Calu3 (cell line): ENCODE measurements around the gene DLEC1. TPM values are rescaled to one million over a fixed set of nuclear protein-coding genes. Genes with fewer than 3 reads are reported as not detected.

Experiments
- BruUV-seq: library from RNA; stranded (reverse); fragments of 400-500 nt; replicated peaks from 2 replicates; lab custom pipeline; 2021; lab: Mats Ljungman, UMichigan
- CTCF ChIA-PET: fragments of 300-600 bp; sonication (Branson Sonifier 250); formaldehyde crosslinking; loops from one replicate; lab custom pipeline; 2022; ENCODE audit warnings: antibody characterized with exemption; lab: Charles Lee
- DNase-seq: peaks from one replicate; pipeline ENCODE4 v3.0.0; 2022
- H3K27ac Mint-ChIP-seq: one replicate; pipeline ENCODE4 v1.8.0; 2022; ENCODE audit warnings: mixed read lengths; ENCODE audit not compliant: unreplicated experiment
- H3K27me3 Mint-ChIP-seq: one replicate; pipeline ENCODE4 v1.8.0; 2022; ENCODE audit warnings: mixed read lengths; ENCODE audit not compliant: unreplicated experiment
- H3K36me3 Mint-ChIP-seq: one replicate; pipeline ENCODE4 v1.8.0; 2022; ENCODE audit warnings: mild to moderate bottlenecking, moderate library complexity, mixed read lengths; ENCODE audit not compliant: insufficient read depth, unreplicated experiment
- H3K4me1 Mint-ChIP-seq: one replicate; pipeline ENCODE4 v1.8.0; 2022; ENCODE audit warnings: mild to moderate bottlenecking, low read depth, mixed read lengths; ENCODE audit not compliant: unreplicated experiment
- H3K4me3 Mint-ChIP-seq: one replicate; pipeline ENCODE4 v1.8.0; 2022; ENCODE audit warnings: mild to moderate bottlenecking, low read depth, moderate library complexity, mixed read lengths; ENCODE audit not compliant: unreplicated experiment
- H3K9me3 Mint-ChIP-seq: one replicate; pipeline ENCODE4 v1.8.0; 2022; ENCODE audit warnings: low read depth, mixed read lengths; ENCODE audit not compliant: unreplicated experiment
- intact Hi-C: fragments of 100-400 bp; cut with micrococcal nuclease; formaldehyde crosslinking; loops from one replicate; pipeline ENCODE4 v1.10.0; 2022; ENCODE audit not compliant: unreplicated experiment
- total RNA-seq: library from RNA; stranded (reverse); gene quantifications from 2 replicates; pipeline ENCODE4 v1.2.3, GENCODE V29; 2022
- TF ChIP-seq, protein P1 (sequence below): fragments of 200-600 bp; IDR thresholded peaks from one replicate; pipeline ENCODE4 v1.8.0; 2022; ENCODE audit warnings: antibody characterized with exemption; ENCODE audit not compliant: unreplicated experiment

Gene DLEC1
- total RNA-seq, 1 experiment from 2014 or later: 0.28 TPM

DNA sequence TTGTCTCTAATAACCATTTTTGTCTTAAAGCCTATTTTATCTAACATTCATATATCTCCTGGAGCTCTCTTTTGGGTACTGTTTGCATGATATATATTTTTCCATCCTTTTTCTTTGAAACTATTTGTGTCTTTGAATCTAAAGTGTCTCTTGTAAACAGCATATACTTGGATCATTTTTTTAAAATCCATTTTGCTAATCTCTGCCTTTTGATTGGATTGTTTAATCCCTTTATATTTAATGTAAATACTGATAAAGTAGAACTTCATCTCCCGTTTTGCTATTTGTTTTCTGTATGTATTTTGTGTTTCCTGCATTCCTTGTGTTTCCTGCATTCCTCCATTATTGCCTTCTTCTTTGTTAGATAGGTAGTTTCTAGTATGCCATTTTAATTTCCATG, 66.5 kb downstream of the DLEC1 start:
- TF ChIP-seq, protein P1, sequence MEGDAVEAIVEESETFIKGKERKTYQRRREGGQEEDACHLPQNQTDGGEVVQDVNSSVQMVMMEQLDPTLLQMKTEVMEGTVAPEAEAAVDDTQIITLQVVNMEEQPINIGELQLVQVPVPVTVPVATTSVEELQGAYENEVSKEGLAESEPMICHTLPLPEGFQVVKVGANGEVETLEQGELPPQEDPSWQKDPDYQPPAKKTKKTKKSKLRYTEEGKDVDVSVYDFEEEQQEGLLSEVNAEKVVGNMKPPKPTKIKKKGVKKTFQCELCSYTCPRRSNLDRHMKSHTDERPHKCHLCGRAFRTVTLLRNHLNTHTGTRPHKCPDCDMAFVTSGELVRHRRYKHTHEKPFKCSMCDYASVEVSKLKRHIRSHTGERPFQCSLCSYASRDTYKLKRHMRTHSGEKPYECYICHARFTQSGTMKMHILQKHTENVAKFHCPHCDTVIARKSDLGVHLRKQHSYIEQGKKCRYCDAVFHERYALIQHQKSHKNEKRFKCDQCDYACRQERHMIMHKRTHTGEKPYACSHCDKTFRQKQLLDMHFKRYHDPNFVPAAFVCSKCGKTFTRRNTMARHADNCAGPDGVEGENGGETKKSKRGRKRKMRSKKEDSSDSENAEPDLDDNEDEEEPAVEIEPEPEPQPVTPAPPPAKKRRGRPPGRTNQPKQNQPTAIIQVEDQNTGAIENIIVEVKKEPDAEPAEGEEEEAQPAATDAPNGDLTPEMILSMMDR: no peak
- CTCF ChIA-PET: no interaction called here
- intact Hi-C loops: no loop called here
- no peak overlapping the region for H3K27ac Mint-ChIP-seq
- no peaks in the 10 kb centered on the region for H3K36me3 Mint-ChIP-seq
- H3K27me3 Mint-ChIP-seq: peaks cover 29% of the 10 kb centered on the region
- H3K9me3 Mint-ChIP-seq: peaks cover 4% of the 10 kb centered on the region
- no peaks in the 10 kb centered on the region for H3K4me1 Mint-ChIP-seq
- no peak overlapping the region for H3K4me3 Mint-ChIP-seq
- no TSS peak for BruUV-seq
- DNase-seq: no peak

DNA sequence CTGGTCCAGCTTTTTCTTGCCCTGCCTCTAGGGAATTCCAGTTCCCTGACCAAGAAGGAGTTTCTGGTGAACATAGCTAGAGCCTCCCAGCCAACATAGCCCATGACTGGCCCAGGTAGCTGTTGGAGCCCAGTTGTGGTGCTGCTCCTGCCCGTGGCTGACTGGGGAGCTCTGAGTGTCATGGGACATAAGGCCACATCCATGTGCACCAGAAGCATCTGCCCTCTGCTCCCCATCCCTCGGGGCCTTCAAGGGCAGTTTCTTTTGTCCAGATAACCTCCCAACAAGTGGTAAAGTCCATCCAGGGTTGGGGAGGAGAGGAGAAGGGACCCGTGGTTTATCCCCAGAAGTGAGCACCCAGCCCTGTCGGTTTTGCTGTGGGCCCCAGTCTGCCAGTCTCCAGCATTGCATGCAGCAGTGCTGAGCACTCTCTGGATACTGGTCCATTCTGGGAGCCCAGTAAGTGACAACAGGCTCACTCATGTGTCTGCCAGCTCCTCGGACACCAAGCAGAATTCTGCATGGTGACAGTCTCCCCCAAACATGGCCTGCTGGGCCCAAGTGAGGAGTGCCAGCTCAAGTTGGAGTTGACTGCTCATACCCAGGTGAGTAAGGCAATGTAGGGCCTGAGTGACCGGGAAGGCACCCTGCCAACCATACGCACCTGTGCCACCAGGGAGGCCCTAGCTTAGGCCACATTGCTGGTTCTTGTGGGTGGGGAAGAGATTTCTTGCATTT, 69.1 kb downstream of the DLEC1 start:
- intact Hi-C loops: no loop called here
- Mint-ChIP-seq H3K36me3 (no peaks in the 10 kb centered on the region), H3K9me3 (peaks cover 4% of the 10 kb centered on the region), H3K4me3 (no peak overlapping the region), H3K4me1 (no peaks in the 10 kb centered on the region), H3K27me3 (peaks cover 11% of the 10 kb centered on the region), H3K27ac (no peak overlapping the region)
- TF ChIP-seq, protein P1: no peak
- CTCF ChIA-PET: no interaction called here
- no peak for DNase-seq
- no TSS peak for BruUV-seq

DNA sequence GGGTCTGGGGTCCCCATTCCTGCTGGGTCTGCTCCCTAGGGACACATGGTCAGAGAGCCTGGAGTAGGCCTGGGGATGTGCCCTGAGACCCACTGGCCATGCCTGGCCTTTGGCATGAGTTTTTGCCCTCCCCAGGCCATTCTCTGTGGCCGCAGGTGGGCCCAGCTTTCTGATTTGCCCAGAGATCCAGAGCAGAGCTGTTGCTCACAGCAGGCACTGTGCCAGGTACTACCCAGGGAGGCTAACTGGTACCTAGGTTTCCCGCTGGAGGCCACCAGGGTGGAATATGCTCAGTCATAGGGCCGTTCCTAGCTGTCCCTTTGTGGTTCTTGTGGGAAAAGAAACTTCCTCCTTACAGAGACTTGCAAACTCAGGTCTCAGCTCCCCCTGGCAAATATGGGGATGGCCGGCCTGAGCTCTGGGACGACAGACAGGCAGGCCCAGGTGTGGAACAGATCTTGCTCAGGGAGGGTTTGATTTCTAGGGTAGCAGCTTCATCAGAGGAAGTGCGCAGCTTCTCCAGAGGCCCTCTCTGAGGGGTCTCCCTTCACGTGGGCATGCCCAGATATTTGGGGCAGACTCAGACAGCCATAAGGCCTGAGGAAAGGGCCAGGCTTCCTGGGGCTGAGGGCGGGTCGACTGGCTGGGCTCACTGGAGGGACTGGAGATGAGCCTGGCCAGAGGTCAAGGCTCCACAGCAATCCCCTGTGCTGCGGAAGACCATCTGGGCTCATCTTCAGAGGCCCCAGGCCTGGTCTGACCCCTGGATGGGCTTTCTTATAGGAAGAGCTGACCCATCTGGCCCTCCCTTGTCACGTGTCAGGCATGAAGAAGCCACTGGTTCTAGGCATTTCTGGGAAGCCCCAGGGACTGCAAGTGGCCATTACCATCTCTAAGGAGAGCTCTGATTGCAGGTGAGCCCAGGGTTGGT, 69.9 kb downstream of the DLEC1 start:
- BruUV-seq: no TSS peak
- no peaks in the 10 kb centered on the region for H3K36me3 Mint-ChIP-seq
- H3K27ac Mint-ChIP-seq: no peak overlapping the region
- no peak for DNase-seq
- peaks cover 4% of the 10 kb centered on the region for H3K9me3 Mint-ChIP-seq
- CTCF ChIA-PET: no interaction called here
- TF ChIP-seq, protein P1: no peak
- H3K4me3 Mint-ChIP-seq: no peak overlapping the region
- H3K4me1 Mint-ChIP-seq: no peaks in the 10 kb centered on the region
- intact Hi-C loops: no loop called here
- H3K27me3 Mint-ChIP-seq: peaks cover 3% of the 10 kb centered on the region

DNA sequence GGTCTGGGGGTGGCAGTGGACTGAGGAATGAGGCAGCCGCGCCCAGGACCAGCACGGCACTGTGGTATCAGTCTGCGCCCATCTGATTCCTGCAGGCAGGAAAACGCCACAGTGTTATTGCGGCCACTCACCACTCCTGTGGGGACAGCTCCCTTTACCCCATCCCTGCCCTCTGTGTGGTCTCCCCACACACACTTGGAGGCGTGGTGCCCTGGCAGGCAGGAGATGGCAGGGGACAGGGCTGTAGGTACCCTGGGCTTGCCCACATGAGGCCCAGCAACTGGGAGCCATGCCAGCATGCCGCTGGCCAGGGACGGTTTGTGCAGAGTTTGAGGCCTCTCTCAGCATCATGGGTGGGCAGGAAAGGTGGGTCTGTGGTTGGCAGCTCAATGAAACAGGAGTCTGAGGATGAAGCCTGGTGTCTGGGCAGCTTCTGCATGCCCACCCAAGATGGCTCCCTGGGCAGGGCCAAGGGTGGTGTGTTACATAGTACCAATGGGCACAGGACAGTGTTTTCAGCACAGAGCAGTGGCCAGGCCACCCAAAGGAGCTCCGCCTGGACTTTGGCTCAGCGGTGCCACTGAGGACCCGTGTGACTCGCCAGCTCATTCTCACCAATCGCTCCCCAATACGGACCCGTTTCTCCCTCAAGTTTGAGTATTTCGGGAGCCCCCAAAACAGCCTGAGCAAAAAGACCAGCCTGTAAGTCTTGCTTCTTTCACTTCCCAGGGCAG, 70.7 kb downstream of the DLEC1 start:
- Mint-ChIP-seq H3K4me3 (no peak overlapping the region), H3K9me3 (peaks cover 4% of the 10 kb centered on the region), H3K36me3 (peaks cover under 1% of the 10 kb centered on the region), H3K27me3 (no peaks in the 10 kb centered on the region), H3K27ac (no peak overlapping the region), H3K4me1 (no peaks in the 10 kb centered on the region)
- TF ChIP-seq, protein P1: no peak
- no peak for DNase-seq
- intact Hi-C loops: no loop called here
- CTCF ChIA-PET: no interaction called here
- no TSS peak for BruUV-seq
